GM12875 (cell line): ENCODE data around the gene KRTAP4-7.

Experiments used
- H3K4me3 ChIP-seq: one replicate; pipeline ENCODE4 v1.5.1; 2011; ENCODE audit warnings: low read depth, low read length, control low read depth
- CTCF ChIP-seq: IDR thresholded peaks from 2 replicates; pipeline ENCODE4 v1.5.1; 2011; ENCODE audit warnings: low read depth, mild to moderate bottlenecking, control low read depth, inconsistent platforms, low read length, moderate library complexity, borderline replicate concordance; ENCODE audit not compliant: insufficient read depth

The KRTAP4-7 gene

GRCh38 chr17:41125064-41125463 is 41.1 kb downstream of the KRTAP4-7 start:
- TF ChIP-seq CTCF = no peak
- H3K4me3 ChIP-seq = no peak overlapping the region

- no peak for TF ChIP-seq CTCF
Observed at GRCh38 chr17:41126412-41126811, 42.5 kb downstream of the KRTAP4-7 start.

GRCh38 chr17:41127371-41127770 is 43.4 kb downstream of the KRTAP4-7 start:
- no peak overlapping the region for H3K4me3 ChIP-seq
- no peak for TF ChIP-seq CTCF

More at GRCh38 chr17:41126412-41126811, 42.5 kb downstream of the KRTAP4-7 start:
- no peak overlapping the region for H3K4me3 ChIP-seq

- H3K4me3 ChIP-seq = no peak overlapping the region
- no peak for TF ChIP-seq CTCF
Observed at GRCh38 chr17:41131979-41132378, 48.0 kb downstream of the KRTAP4-7 start.

DNA sequence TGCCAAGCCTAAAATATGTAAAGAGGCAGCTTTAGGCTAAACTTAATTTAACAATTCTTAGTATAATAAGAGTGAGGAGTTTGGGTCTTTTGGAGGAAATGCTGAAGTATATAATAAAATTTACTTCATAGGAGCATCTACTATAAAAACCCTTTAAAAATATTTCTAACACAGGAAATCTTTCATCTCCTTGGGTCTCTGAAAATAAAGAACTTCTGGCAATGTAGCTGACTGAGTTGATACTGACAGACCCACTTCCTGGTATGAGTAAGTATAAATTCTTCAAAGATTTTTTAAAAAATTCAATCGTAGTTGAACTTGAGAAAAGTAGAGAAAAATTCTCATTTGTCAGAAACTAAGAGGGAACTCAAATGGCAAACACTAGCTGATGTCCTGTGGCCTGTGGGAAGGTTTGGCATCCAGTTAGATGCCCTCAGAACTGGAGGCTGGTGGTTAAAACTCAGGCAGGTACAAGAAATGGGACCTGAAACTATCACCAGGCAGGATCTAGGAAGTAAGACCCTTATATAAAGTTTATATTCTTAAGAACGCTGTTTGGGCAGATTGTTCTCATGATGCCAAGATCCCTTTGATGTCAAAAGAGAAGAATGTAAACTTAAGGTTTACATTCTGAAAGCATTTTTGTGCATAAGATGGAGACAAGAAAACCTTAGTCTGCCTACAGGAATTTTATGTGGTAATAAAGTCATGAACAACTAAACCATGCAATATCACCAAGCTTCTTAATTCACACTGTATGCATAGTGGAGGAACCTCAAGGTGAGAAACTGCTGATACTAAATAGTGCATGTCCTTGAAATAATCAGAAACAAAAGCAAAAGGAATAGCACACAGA is 50.2 kb downstream of the KRTAP4-7 start:
- H3K4me3 ChIP-seq = no peak overlapping the region

More for the DNA sequence above, 50.2 kb downstream of the KRTAP4-7 start:
- no peak for TF ChIP-seq CTCF
